Suppressor macrophage treated with lipopolysaccharide for 4 hours (primary cell): ENCODE data around the gene GRM8.

Experiments used
- DNase-seq: peaks from one replicate; pipeline ENCODE4 v3.0.0-alpha.2; 2020

Gene GRM8

DNA sequence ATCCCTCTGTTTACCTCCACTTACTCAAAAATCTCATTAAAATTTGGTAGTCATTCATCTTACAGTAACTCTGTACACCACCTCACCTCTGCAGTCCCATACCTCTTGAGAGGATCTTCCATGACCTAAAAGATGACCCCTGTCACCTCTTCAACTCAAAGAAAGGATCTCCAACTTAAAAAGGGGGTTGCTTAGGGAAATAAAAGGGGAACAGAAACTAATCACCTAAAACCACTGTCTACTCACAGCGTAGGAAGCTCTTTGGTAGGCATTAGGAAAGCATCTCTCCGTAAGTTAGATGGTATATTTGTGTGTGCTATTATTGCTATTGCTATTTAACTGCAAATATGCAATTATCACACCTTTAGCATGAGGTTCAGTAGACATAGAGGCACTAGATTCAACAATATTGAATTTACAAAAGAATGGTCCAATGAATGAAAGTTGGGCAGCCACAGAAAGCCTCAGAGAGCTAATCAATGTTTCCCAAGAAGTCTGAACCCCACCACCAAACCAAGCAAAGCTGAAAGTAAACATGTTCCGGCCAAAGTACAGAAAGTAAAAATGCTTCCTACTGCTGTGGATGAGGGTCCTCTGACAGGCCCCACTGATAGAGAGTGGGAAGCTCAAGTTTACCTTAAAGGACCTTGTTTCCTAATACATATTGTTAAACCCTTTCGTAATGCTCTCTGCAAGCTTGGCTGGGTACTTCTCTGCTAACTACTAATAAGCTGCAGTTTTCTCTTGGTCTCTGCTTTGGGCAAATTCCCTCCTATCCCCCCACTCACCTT, 105.8 kb downstream of the GRM8 start:
- no peak for DNase-seq

DNA sequence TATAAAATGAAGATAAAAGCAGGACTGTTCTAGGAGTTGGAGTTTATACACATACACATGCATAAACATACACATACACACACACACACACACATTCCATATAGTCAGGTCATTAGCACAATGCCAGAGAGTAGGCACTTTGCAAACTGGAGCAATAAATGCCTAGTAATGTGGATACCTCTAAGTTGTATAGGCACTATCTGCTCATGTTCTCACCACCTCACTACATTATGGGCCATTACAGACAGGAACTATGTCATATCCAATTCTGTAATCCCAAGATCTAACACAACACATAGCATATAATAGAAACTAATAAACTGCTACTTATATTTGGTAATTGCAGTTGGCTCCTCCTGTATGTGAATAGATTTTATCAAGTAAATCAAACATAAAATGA, 115.6 kb downstream of the GRM8 start:
- DNase-seq, result no peak

DNA sequence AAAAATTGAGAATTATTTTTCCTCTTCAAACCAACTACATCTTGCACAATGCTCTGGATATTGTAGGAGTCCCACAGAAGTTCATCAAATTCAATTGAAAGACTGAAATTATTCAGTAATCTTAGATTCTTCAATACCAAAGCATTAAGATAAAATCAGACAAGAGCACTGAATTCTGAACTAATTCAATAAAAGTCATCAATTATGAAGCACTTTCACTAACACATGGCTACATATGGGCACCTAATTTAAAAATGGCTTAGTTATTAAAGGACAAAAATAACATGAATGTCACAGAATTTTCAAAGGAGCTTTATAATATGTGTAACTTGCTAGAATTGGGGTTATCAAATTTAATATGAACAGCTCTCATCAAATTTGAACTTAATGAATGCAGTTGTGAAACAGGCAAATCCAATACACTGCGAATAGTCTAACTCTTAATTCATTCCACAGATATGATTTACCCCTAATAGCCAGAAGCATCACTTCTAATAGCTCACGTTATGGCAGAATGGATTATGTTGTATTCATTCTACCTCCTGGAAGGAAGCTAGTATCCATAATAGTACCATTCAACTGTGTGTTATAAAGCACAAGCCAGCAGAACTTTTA, 116.8 kb downstream of the GRM8 start:
- DNase-seq, result no peak

DNA sequence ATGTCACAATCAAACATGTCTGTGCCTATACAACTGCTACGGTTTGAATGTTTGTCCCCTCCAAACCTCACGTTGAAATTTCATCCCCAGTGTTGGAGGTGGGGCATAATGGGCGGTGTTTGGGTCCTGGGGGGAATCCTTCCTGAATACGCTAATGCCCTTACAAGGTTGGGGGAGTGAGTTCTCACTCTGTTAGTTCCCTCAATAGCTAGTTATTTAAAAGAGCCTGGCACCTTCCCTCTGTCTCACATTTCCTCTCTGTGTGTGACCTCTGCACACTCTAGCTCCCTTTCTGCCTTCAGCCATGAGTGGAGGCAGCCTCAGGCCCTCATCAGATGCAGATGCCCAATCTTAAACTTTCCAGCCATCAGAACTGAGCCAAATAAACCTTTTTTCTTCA, 129.5 kb downstream of the GRM8 start:
- no peak for DNase-seq

DNA sequence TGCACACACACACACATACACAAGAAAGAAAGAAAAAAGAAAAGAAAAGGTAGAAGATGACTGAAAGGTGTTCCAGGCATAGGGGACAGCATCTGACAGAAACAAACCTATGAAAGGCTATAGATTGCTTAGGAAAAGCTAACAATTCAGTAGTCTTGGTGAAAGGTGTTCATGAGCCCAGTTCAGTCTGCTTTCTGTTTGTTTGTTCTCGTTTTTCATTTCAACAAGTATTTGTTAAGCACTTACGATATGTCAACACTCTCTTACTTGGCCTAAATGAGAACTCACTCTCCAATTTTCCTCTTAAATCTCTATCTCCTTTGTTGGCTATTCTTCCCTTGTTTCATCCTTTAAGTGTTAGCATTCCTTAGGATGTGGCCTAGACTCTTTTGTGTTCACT, 133.2 kb downstream of the GRM8 start:
- no peak for DNase-seq

DNA sequence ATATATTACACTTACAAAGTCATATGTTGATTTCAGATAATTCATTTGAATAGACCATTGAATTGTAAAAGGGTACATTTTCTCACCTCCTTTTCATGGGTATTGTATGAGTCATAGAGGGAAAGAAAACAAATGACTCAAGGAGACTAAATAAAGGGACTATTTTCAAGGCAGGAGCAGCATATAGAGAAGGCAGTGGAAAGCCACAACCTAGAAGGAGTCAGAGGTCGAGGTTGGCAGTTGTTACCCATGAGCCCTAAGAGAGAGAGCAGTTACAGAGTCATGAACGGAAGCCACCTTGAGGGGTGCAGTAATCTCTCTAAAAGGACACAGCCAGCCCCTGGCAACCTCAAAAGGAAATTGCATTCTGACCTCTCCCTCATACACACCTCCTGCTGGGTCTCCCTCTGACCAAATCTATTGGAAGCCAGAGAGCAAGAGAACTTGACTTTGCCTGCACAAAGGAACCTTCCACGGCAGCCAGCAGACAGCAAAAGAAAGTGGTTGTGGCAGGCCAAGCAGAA, 137.9 kb downstream of the GRM8 start:
- no peak for DNase-seq

DNA sequence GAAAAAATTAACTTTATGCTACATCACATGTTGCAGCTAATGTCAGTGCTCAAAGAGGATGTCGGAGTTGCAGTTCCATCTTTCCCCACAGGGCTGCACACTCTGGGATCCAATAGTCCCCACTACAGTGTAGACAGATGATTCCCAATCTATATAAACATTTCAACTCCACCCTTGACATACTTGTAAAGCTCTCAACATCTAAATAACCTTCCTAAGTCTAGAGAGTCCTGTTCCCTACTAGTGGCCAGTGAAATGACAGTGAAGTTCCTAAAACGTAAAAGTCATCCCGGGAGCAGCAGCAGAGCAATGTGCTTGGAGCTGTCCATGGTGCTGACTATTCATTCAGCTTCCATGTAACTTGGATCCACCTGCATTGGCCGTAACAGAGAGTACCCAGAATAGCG, 145.1 kb downstream of the GRM8 start:
- peak; percentile 50 for DNase-seq

DNA sequence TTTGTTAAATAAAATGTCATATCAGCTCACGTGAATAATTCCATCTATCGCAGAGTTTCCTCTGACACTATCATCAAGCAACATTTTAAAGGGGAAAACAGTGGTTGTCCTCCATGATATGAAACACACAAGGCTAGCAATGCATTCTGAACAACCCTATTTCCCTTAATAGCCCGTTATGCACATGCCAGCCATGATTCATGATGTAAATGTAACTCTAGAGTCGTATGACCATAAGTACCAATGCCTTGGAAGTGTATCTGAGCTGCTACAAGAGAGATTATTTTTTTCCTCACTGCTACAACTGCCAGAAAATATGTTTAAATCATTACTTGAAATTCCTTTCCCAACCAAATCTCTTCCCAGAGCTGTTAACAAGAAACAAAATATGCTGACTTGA, 159.4 kb downstream of the GRM8 start:
- no peak for DNase-seq

DNA sequence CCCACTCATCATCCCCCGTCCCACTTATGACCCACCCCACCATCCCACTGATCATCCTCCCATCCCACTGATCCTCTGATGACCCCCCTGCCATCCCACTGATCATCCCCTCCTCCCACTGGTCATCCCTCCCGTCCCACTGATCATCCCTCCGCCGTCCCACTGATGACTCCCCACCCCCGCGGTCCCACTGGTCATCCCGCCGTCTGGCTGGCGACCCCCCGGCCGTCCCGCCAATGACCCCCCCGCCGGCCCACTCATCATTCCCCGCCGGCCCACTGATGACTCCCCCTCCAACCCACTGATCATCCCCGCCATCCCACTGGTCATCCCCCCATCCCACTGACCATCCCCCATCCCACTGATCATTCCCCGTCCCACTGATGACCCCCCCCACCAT, 161.1 kb downstream of the GRM8 start:
- DNase-seq, result no peak

DNA sequence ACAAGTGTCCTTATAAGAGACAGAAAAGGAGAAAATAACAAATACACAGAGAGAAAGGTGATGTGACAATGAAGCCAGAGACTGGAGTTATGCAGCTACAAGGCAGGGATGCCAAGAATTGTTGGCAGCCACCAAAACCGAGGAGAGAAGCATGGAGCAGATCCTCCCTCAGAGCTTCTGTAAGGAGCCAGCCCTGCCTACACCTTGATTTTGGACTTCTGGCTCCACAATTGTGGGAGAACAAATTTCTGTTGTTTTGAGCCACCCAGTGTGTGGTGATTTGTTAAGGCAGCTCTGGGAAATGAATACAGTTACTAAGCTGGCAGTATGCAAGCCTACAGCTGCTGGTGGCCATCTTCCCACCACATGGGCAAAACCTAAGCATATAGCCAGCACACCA, 163.6 kb downstream of the GRM8 start:
- DNase-seq, result no peak

DNA sequence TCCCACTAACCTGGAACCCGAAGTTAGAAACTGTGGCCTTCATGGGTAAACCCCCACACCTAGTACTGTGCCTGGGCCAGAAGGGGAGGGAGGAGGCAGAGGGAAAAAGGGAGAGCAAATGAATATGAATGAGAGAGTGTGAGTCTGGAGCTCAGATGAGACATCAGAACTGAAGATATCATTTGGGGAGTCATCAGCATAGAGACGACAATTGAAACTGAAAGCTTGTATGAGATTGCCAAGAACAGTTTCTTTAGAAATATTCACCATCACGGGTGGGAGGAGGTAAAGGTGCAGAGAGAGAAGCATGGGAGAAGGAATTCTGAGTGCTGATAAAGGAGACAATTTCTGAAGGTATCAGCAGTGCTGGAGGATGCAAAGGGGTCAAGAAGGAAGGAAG, 171.2 kb downstream of the GRM8 start:
- no peak for DNase-seq

DNA sequence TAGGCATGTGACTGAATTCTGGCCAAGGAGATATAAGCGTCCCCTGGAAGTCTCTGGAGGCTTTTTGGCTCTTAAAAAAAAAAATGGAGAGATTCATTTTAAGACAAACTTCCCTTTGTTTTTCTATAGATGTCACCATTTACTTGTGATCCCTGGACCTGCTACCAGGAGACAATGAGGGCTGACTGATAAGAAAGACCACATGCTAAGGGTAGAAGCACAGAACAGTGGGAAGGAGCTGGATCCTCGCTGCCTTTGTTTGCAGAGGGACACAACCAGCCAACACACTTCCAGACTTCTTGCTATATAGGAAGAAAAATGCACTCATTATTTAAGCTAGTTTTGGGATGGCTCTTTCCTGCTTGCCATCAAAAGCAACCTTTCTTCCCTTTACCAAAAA, 172.2 kb downstream of the GRM8 start:
- DNase-seq, result no peak

DNA sequence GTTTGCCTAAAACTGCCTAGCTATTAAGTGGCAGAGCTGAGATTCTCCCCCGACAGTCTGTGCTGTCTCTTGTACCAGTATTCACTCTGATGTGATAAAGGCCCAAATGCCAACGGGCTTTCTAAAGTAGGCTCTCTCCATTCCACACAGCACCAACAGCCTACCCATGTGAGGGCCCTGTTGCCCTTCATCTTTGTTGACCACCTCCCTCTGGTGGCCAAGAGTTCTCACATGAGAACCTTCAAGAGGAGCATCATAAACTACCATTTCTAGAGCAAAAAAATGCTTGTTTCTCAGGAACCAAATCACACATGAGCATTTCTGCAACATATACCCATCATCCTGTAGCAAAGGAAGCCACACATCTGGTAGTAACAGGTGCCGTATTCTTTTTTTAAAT, 185.8 kb downstream of the GRM8 start:
- no peak for DNase-seq

DNA sequence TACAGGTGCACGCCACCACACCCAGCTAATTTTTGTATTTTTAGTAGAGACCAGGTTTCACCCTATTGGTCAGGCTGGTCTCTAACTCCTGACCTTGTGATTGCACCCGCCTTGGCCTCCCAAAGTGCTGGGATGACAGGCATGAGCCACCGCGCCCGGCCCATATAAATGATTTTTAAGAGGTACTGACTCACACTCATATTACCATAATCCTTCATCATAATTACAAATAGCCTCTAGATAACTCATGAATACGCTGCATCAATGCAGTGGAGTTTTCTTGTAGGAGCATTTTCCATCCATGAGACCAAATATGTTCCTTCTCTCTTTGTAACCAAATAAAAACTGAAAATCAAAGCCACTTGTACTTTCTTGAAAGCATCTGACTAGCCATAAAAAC, 193.3 kb downstream of the GRM8 start:
- DNase-seq, result no peak

DNA sequence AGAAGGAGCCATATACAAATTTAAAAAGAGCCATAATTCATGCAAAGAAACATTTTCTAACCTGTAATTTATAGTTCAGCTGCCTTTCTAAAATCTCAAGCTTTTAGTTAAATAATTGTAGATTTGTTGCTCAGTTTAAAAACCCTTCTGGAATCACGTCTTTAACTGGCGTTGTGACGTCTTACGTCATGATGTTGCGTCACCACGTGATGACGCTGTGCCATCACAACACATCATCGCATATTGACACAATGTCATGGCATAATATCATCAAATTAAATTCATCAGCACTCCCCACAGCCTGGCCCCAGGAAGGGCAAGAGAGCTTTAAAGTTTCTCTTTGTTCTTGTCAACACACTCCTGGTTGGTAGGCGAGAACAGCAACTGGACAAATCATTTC, 194.8 kb downstream of the GRM8 start:
- DNase-seq, result no peak

DNA sequence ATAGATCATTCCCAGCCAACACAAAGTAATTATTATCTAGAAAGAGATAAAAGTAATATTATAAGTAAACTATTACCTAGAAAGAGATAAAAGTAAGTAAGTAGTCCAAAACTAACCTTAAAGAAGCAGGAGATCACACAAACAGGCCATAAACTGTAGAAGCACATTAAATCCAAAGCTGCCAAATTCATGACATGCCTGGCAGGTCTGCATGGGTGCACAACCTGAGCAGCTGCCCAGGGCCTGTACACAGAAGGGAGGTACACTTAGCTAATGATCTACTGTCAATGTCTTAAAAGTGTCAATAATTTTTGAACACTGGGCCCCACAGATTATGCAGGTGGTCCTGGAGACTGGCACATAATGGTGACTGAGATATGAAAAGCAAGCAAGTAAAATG, 196.5 kb downstream of the GRM8 start:
- DNase-seq, result no peak

DNA sequence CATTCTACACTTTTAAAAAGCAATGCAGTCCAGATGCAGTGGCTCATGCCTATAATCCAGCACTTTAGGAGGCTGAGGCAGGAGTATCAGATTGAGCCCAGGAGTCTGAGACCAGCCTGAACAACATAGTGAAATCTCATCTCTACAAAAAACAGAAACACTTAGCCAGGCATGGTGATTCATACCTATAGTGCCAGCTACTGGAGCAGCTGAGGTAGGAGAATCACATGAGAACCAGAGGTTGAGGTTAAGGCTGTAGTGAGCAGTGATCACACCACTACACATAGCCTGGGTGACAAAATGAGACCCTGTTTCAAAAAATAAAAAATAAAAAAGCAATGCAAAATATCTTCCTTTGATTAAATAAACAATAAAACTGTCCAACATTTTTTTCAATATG, 205.2 kb downstream of the GRM8 start:
- no peak for DNase-seq

DNA sequence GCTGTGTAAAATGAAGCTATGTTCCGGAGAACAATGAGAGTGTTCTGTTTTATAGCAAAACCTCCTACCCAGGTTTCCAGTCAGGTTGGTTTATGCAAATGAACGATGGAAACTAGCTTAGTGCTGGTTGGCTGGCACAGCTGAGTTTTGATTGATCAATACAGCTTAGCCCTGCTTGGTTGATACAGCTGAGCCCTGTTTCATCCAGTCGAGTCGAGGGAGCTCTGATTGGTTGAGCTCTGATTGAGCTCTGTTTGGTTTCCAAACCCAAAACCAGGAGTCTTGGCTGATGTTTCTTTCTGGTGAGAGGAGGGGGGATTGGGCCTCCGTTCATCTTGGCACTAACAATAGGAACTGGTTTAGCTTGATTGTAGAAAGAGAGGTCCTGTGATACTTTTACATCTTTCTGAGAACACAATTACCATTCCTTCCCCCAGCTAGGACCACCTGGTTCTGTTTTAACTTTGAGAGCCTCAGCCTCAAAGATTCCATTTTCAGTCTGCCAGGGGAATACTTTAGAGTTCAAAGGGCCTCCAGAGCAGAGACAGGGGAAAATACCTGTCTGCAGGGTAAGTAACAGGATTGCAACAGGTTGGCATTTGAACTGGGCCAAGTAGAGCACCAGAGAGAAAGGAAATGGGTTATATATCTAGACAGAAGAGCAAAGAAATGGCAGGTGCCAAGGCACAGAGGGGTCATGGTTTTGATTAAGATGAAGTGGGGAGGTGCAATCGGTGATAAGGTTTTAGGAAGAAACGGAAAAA, 210.9 kb downstream of the GRM8 start:
- DNase-seq, result no peak

DNA sequence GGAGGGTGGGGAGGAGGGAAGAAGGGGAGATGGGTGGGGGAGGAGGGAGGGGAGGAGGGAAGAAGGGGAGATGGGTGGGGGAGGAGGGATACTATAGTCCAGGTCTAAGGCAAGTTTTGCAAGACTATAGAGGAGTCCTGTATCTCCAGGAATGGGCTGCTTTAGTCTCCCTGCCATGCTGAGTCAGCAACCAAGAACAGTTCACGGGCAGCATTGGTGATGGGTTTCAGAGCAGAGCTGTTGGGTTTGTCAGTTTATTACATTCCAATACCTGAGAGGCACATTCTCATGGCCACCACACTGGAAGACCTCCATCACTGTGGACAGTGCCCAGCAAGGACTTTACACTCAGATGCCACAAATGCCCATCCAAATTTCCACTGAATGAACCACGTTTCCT, 212.7 kb downstream of the GRM8 start:
- no peak for DNase-seq

DNA sequence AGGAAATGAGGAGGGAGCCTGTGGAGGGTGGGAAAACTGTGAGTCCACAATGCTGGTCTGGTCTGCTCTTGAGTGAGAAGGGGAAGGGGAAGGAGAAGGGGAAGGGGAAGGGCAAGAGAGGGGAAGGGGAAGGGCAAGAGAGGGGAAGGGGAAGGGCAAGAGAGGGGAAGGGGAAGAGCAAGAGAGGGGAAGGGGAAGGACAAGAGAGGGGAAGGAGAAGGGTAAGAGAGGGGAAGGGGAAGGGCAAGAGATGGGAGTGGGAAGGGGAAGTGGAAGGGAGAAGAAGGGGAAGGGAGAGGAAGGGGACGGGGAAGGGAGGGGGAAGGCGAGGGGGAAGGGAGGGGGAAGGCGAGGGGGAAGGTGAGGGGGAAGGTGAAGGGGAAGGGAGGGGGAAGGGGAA, 213.2 kb downstream of the GRM8 start:
- no peak for DNase-seq

DNA sequence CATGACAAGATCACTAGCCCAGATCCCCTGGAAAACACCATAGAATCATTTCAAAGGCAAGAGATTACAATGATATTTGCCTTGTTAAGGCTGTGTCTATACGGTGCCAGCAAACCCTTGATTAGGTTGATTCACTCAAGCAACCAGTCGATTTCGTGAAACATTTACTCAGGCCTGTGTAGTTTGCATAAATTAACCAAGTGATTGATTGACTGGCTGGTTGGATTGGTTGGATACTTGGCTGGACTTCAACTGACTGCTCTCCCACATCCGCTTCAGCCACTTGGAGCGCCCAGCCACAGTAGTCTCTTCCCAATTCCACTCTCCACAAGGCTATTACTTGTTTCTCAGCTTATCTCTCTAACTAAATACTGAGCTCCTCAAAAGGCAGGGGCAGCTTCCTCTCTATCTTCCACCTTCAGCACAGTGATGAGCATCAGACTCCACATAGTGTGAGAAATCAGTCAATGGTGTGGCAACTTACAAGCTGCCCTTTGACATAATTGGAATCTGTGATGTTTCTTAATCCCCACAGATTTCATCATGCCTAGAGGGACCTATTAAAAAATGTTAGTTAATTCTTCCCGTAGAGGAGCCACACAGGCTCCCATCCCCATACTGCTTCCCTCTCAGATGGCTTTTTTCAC, 217.4 kb downstream of the GRM8 start:
- no peak for DNase-seq

DNA sequence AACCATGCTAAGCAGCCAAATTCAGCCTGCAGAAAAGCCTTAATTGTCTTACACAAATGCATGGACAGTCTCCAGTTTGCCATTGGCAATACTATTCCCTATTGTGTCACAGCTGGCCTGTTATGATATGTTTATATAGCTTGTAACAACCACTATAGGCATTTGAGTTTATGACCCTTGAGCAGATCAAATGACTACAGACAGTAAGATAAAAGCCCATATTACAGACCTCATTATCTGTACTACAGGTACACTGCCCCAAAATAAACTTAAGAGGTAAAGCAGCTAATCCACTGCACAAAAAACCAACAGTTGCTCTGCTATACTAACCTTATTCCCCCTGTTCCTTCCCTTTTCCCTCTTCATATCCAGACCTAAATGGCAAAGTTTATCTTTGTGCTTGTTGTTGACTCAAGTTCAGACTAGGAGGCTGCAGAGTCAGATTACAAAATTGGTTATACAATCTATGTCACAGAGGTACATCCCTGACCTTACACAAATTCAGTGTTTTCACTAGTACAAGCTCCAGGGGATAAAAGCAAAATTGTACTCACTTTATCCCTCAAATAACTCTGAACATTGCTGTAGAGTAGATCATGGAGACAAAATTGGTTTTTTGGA, 218.4 kb downstream of the GRM8 start:
- no peak for DNase-seq

DNA sequence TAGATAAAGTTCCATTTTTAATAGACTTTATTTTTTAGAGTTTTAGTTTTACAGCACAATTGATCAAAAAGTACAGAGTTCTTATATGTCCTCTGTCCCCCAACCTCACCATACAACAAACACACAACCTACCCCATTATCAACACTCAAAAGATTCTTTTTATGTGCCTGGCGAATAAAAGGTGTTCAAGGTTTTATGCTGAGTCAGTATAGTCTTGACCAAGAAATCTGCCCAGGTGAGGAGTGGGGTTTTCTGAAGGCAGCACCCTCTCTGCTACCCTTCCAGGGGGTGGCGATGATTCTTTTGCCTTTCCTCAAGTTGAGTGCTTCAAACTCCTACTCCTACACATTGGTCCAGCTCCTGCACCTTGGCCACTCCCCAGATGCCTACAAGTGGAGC, 222.9 kb downstream of the GRM8 start:
- DNase-seq, result no peak
